Stimulated activated CD4-positive, alpha-beta T cell treated with anti-CD3 and anti-CD28 coated beads, Interleukin-2, amount 100 ng/mL, for 24 hours (primary cell): Measurements from ENCODE around the gene CSNK2A1.

ENCODE experiments used
- DNase-seq, 2 donors: peaks; one replicate each; pipeline ENCODE4 v3.0.0-alpha.2; 2020

CSNK2A1 gene

GRCh38 chr20:427849-428657 lies 115.5 kb downstream of the CSNK2A1 start:
- no peak for DNase-seq

DNA sequence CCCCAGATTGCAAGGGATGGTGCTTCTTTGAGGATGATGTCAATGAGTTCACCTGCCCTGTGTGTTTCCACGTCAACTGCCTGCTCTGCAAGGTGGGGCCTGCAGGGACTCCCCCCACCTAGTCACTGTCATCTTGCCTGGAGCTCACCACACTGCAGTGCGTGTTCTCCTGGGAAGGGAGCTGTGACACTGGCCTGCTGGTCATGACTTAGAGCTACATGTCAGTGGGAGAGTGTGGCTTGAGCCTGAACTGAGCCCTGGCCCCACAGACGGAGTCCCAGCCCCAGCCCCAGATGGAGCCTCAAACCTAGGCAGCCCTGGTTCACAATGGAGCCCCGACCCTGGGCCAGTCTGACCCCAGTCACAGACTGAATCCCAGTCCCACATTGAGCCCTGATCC lies 116.2 kb downstream of the CSNK2A1 start:
- no peak for DNase-seq

- no peak for DNase-seq
Measured at GRCh38 chr20:426566-426965, 117.0 kb downstream of the CSNK2A1 start.
